IMR-90 (cell line): Measurements from ENCODE around the gene H6PD. TPM values are rescaled to one million over a fixed set of nuclear protein-coding genes. Genes with fewer than 3 reads are reported as not detected.

ENCODE experiments used
- ATAC-seq: fragments of 200-7000 bp; cut with Tn5 transposase; 2 replicates; pipeline ENCODE4 v1.9.1; 2020; ENCODE audit warnings: low read depth, mild to moderate bottlenecking, moderate library complexity
- BruUV-seq: library from RNA; stranded (reverse); fragments of 400-500 nt; replicated peaks from 2 replicates; lab custom pipeline; 2021; lab: Mats Ljungman, UMichigan
- CTCF ChIA-PET: fragments of 300-600 bp; formaldehyde crosslinking; extraction: SDS; loops from one replicate; lab custom pipeline; 2021; ENCODE audit warnings: antibody characterized with exemption; lab: Yijun Ruan, JAX
- POLR2A ChIA-PET: fragments of 300-600 bp; sonication (Branson Sonifier 250); formaldehyde crosslinking; loops from one replicate; lab custom pipeline; 2022; ENCODE audit warnings: antibody characterized with exemption; ENCODE audit not compliant: unreplicated experiment; lab: Charles Lee
- DNase-seq: peaks from one replicate; pipeline ENCODE4 v3.0.0; 2013
- H2AFZ ChIP-seq: replicated peaks from 2 replicates; pipeline ENCODE3; 2013; ENCODE audit warnings: low read length, mild to moderate bottlenecking; ENCODE audit not compliant: poor library complexity
- H2AK5ac ChIP-seq: 2 replicates; pipeline ENCODE4 v1.6.1; 2013; ENCODE audit warnings: low read depth, low read length, inconsistent platforms
- H2AK9ac ChIP-seq: replicated peaks from 2 replicates; pipeline ENCODE3; 2013; ENCODE audit warnings: mild to moderate bottlenecking, low read depth, low read length, moderate library complexity; ENCODE audit not compliant: poor library complexity
- H2BK120ac ChIP-seq: 2 replicates; pipeline ENCODE4 v1.6.1; 2013; ENCODE audit warnings: low read depth, low read length, inconsistent platforms
- H2BK15ac ChIP-seq: 3 replicates; pipeline ENCODE4 v1.6.1; 2013; ENCODE audit warnings: low read depth, low read length, inconsistent platforms
- H2BK20ac ChIP-seq: 2 replicates; pipeline ENCODE4 v1.6.1; 2013; ENCODE audit warnings: low read depth, mild to moderate bottlenecking, inconsistent platforms, low read length, moderate library complexity
- H2BK5ac ChIP-seq: 2 replicates; pipeline ENCODE4 v1.6.1; 2013; ENCODE audit warnings: mild to moderate bottlenecking, low read depth, low read length, inconsistent platforms; ENCODE audit not compliant: poor library complexity, severe bottlenecking
- H3K14ac ChIP-seq: replicated peaks from 2 replicates; pipeline ENCODE4 v1.6.1; 2013; ENCODE audit warnings: low read depth, low read length, inconsistent platforms
- H3K18ac ChIP-seq: 2 replicates; pipeline ENCODE4 v1.6.1; 2013; ENCODE audit warnings: low read depth, low read length, control low read depth
- H3K23ac ChIP-seq: 2 replicates; pipeline ENCODE4 v1.6.1; 2013; ENCODE audit warnings: low read depth, low read length, inconsistent platforms
- H3K27ac ChIP-seq: 2 replicates; pipeline ENCODE4 v1.5.1; 2013; ENCODE audit warnings: mild to moderate bottlenecking, control low read depth, low read length; ENCODE audit not compliant: insufficient read depth
- H3K27me3 ChIP-seq: 2 replicates; pipeline ENCODE4 v1.6.1; 2013; ENCODE audit warnings: low read length; ENCODE audit not compliant: control insufficient read depth, insufficient read depth
- H3K36me3 ChIP-seq: 2 replicates; pipeline ENCODE4 v1.6.1; 2013; ENCODE audit warnings: low read length, mixed read lengths; ENCODE audit not compliant: control insufficient read depth, insufficient read depth
- H3K4ac ChIP-seq: 2 replicates; pipeline ENCODE4 v1.6.1; 2013; ENCODE audit warnings: low read depth, low read length, inconsistent platforms
- H3K4me1 ChIP-seq: 2 replicates; pipeline ENCODE4 v1.6.1; 2013; ENCODE audit warnings: low read length, mixed read lengths; ENCODE audit not compliant: control insufficient read depth, insufficient read depth
- H3K4me2 ChIP-seq: 2 replicates; pipeline ENCODE4 v1.6.1; 2013; ENCODE audit warnings: low read depth, mild to moderate bottlenecking, control low read depth, low read length, moderate library complexity
- H3K4me3 ChIP-seq: 2 replicates; pipeline ENCODE4 v1.5.1; 2013; ENCODE audit warnings: low read depth, mild to moderate bottlenecking, control low read depth, low read length, moderate library complexity; ENCODE audit not compliant: insufficient read depth
- H3K56ac ChIP-seq: 2 replicates; pipeline ENCODE4 v1.6.1; 2013; ENCODE audit warnings: low read length, inconsistent platforms; ENCODE audit not compliant: insufficient read depth; ENCODE audit errors: extremely low read depth
- H3K79me1 ChIP-seq, 2 experiments: 2 replicates each; pipeline ENCODE4 v1.6.1; 2013; ENCODE audit warnings: low read length in 2 of 2, inconsistent platforms in 1 of 2, low read depth in 1 of 2
- H3K9ac ChIP-seq: 2 replicates; pipeline ENCODE4 v1.6.1; 2013; ENCODE audit warnings: low read depth, low read length, control low read depth
- H3K9me1 ChIP-seq: 2 replicates; pipeline ENCODE4 v1.6.1; 2013; ENCODE audit warnings: low read length, inconsistent platforms; ENCODE audit not compliant: insufficient read depth
- H3K9me3 ChIP-seq: 2 replicates; pipeline ENCODE4 v1.6.1; 2013; ENCODE audit warnings: low read length; ENCODE audit not compliant: control insufficient read depth, insufficient read depth
- H4K20me1 ChIP-seq: 2 replicates; pipeline ENCODE4 v1.6.1; 2013; ENCODE audit warnings: low read length, inconsistent platforms; ENCODE audit not compliant: insufficient read depth
- H4K5ac ChIP-seq: 2 replicates; pipeline ENCODE4 v1.6.1; 2013; ENCODE audit warnings: mild to moderate bottlenecking, low read depth, low read length, control low read depth
- H4K8ac ChIP-seq, 2 experiments: 2 replicates each; pipeline ENCODE4 v1.6.1; 2013; ENCODE audit warnings: low read depth in 2 of 2, low read length in 2 of 2, control low read depth in 1 of 2, inconsistent platforms in 1 of 2
- H4K91ac ChIP-seq: 2 replicates; pipeline ENCODE4 v1.6.1; 2013; ENCODE audit warnings: low read depth, low read length, inconsistent platforms; ENCODE audit not compliant: insufficient read depth
- BHLHE40 ChIP-seq: fragments of 150-350 bp; IDR thresholded peaks from 2 replicates; pipeline ENCODE4 v1.6.1; 2016; ENCODE audit warnings: mild to moderate bottlenecking, low read depth, low read length
- CEBPB ChIP-seq: IDR thresholded peaks from 2 replicates; pipeline ENCODE4 v1.6.1; 2012; ENCODE audit warnings: low read depth, low read length, improper control_type of control experiment
- CHD1 ChIP-seq: IDR thresholded peaks from 2 replicates; pipeline ENCODE4 v1.6.1; 2012; ENCODE audit warnings: low read depth, low read length, improper control_type of control experiment
- FOS ChIP-seq: fragments of 150-350 bp; IDR thresholded peaks from 2 replicates; pipeline ENCODE4 v1.6.1; 2016; ENCODE audit warnings: low read depth, low read length
- MAFK ChIP-seq: IDR thresholded peaks from 2 replicates; pipeline ENCODE4 v1.6.1; 2012; ENCODE audit warnings: low read depth, low read length, improper control_type of control experiment
- MAZ ChIP-seq: IDR thresholded peaks from 2 replicates; pipeline ENCODE4 v1.6.1; 2012; ENCODE audit warnings: low read depth, mild to moderate bottlenecking, low read length, improper control_type of control experiment, moderate library complexity, borderline replicate concordance
- MXI1 ChIP-seq: IDR thresholded peaks from 2 replicates; pipeline ENCODE4 v1.6.1; 2012; ENCODE audit warnings: low read depth, mild to moderate bottlenecking, low read length, moderate library complexity, borderline replicate concordance
- NFE2L2 ChIP-seq: fragments of 150-350 bp; IDR thresholded peaks from 2 replicates; pipeline ENCODE4 v1.6.1; 2016; ENCODE audit warnings: low read depth, mild to moderate bottlenecking, low read length
- RCOR1 ChIP-seq: IDR thresholded peaks from 2 replicates; pipeline ENCODE4 v1.6.1; 2012; ENCODE audit warnings: mild to moderate bottlenecking, low read length, improper control_type of control experiment; ENCODE audit not compliant: insufficient replicate concordance
- RFX5 ChIP-seq: IDR thresholded peaks from 2 replicates; pipeline ENCODE4 v1.8.0; 2012; ENCODE audit warnings: low read depth, mild to moderate bottlenecking, low read length, moderate library complexity
- SMC3 ChIP-seq: fragments of 150-350 bp; IDR thresholded peaks from 2 replicates; pipeline ENCODE4 v1.6.1; 2016; ENCODE audit warnings: low read depth, mild to moderate bottlenecking, antibody characterized with exemption, low read length, moderate library complexity
- WGBS, 2 experiments: methylation state at CpG; one replicate each; pipeline versions ENCODE4 v1.1.5 to v1.1.7; 2013; ENCODE audit warnings: missing lambda C conversion rate in 2 of 2; ENCODE audit not compliant: insufficient read length in 1 of 2; ENCODE audit errors: extremely low coverage in 2 of 2; 5-methylcytosine and 5-hydroxymethylcytosine counted together
- dilution Hi-C: fragments of 300-500 bp; cut with HindIII; formaldehyde crosslinking; loops from one replicate; pipeline ENCODE4 v1.14.3; 2018; ENCODE audit warnings: low sequenced_read_pairs; ENCODE audit not compliant: unreplicated experiment
- in situ Hi-C: fragments of 300-500 bp; cut with MboI; formaldehyde crosslinking; loops from 3 replicates; pipeline ENCODE4 v1.14.3; 2019; ENCODE audit warnings: low sequenced_read_pairs, inconsistent platforms, mixed read lengths
- intact Hi-C: fragments of 100-400 bp; cut with micrococcal nuclease; formaldehyde crosslinking; loops from 2 replicates; pipeline ENCODE4 v1.10.0; 2022
- polyA plus RNA-seq, 3 experiments: library from polyadenylated mRNA; depleted of rRNA; stranded (reverse); fragments of >200 nt; gene quantifications; 2 replicates each; pipeline ENCODE4 v1.2.3, GENCODE V29; 2012; ENCODE audit warnings: low replicate concordance in 1 of 3
- total RNA-seq: library from RNA; depleted of rRNA; stranded (reverse); fragments of >200 nt; gene quantifications from 2 replicates; pipeline ENCODE4 v1.2.3, GENCODE V29; 2012
- TF ChIP-seq, protein P1 (sequence below): conservative IDR thresholded peaks from 2 replicates; pipeline ENCODE4 v1.5.1; 2012; ENCODE audit warnings: mild to moderate bottlenecking, low read depth, low read length, improper control_type of control experiment
- TF ChIP-seq, protein P2 (sequence below): fragments of 150-350 bp; IDR thresholded peaks from 2 replicates; pipeline ENCODE4 v1.6.1; 2017; ENCODE audit warnings: mild to moderate bottlenecking, antibody characterized with exemption, low read length, low read depth
- TF ChIP-seq, protein P3 (sequence below): fragments of 150-350 bp; IDR thresholded peaks from 2 replicates; pipeline ENCODE4 v1.6.1; 2016; ENCODE audit warnings: low read depth, mild to moderate bottlenecking, low read length, moderate library complexity, borderline replicate concordance

The H6PD gene
- total and polyA plus RNA-seq, 2 of the 4 experiments (the other 2 are of a cell fraction), result 9.3 to 22.1 TPM

DNA sequence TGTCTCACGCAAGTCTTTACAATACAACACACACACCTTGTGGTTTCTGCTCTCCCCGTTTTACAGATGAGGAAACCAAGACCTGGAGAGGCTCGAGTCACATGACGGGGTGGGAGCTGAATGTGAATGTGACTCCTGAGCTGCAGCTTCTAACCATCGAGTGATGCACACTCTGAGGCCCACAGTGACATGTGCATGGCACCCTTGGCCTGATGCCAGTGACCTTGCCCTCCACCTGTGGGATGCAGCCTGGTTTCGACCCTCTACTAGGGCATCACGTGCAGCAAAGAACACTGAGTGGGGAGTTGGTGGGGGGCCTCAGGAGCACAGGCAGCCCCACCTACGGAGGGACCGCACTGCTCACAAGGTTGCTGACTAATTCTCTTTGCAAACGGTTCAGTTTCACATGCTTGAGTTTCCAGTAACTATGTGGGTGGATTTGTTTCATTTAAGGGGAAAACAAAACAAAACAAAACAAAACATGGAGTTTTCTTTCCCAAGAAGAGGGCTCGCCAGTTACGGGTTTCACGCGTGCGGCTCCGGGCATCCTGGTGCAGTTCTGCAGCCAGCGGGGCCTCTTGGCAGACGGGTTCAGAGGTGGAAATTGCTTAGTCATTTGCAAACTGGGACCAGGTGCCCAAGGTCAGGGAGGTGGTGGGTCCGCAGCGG lies 81.0 kb downstream of the H6PD start:
- ATAC-seq (peak; percentile 80), DNase-seq (peak; percentile 91)
- H3K4me1 ChIP-seq, result peaks cover 39% of the 10 kb centered on the region
- peak overlapping the region; percentile 18 for H2AK9ac ChIP-seq
- ChIA-PET POLR2A (no interaction called here), CTCF (no interaction called here)
- peak overlapping the region; percentile 81 for H3K4ac ChIP-seq
- H3K9me3 ChIP-seq, result no peaks in the 10 kb centered on the region
- peaks cover 59% of the 10 kb centered on the region for H3K9me1 ChIP-seq
- H4K20me1 ChIP-seq, result peaks cover 96% of the 10 kb centered on the region
- peak overlapping the region; percentile 30 for H3K27ac ChIP-seq
- H2BK15ac ChIP-seq, result peak overlapping the region; percentile 7; the same call in 1 of the 3 replicates
- peak overlapping the region; percentile 24 for H2AFZ ChIP-seq
- H3K23ac ChIP-seq, result peak overlapping the region; percentile 31
- peak overlapping the region; percentile 3 for H3K18ac ChIP-seq
- no peaks in the 10 kb centered on the region for H3K27me3 ChIP-seq
- H3K14ac ChIP-seq, result peak overlapping the region; percentile 46
- H2AK5ac ChIP-seq, result peak overlapping the region; percentile 76; the same call in 1 of the 2 replicates
- peak overlapping the region; percentile 3 for H4K5ac ChIP-seq
- in situ Hi-C loops (no loop called here), intact Hi-C loops (no loop called here), dilution Hi-C loops (no loop called here)
- peak overlapping the region in 1 of 2 experiments; percentile 29; a peak in 1 of 4 replicates for H4K8ac ChIP-seq
- no peak overlapping the region for H3K4me3 ChIP-seq
- H3K56ac ChIP-seq, result no peak overlapping the region
- no peak overlapping the region for H3K9ac ChIP-seq
- 61% methylated on average over 12 of the region's 20 CpGs; no CpG with 5 or more reads in 1 of the 2 experiments for WGBS, 2 experiments
- H2BK120ac ChIP-seq, result peak overlapping the region; percentile 82
- H3K4me2 ChIP-seq, result peak overlapping the region; percentile 34
- H3K36me3 ChIP-seq, result no peaks in the 10 kb centered on the region; the same call in 1 of the 2 replicates
- peaks cover 32 to 95% of the 10 kb centered on the region in 2 experiments for H3K79me1 ChIP-seq
- peak overlapping the region; percentile 57 for H2BK5ac ChIP-seq
- BruUV-seq, result no TSS peak
- H2BK20ac ChIP-seq, result peak overlapping the region; percentile 60; the same call in 1 of the 2 replicates
- peak overlapping the region; percentile 62; the same call in 1 of the 2 replicates for H4K91ac ChIP-seq
- no peak; the same call in none of the 2 replicates for TF ChIP-seq CEBPB
- TF ChIP-seq, protein P1, sequence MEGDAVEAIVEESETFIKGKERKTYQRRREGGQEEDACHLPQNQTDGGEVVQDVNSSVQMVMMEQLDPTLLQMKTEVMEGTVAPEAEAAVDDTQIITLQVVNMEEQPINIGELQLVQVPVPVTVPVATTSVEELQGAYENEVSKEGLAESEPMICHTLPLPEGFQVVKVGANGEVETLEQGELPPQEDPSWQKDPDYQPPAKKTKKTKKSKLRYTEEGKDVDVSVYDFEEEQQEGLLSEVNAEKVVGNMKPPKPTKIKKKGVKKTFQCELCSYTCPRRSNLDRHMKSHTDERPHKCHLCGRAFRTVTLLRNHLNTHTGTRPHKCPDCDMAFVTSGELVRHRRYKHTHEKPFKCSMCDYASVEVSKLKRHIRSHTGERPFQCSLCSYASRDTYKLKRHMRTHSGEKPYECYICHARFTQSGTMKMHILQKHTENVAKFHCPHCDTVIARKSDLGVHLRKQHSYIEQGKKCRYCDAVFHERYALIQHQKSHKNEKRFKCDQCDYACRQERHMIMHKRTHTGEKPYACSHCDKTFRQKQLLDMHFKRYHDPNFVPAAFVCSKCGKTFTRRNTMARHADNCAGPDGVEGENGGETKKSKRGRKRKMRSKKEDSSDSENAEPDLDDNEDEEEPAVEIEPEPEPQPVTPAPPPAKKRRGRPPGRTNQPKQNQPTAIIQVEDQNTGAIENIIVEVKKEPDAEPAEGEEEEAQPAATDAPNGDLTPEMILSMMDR, result no peak
- TF ChIP-seq FOS, result no peak; the same call in 1 of the 2 replicates
- TF ChIP-seq, protein P2, sequence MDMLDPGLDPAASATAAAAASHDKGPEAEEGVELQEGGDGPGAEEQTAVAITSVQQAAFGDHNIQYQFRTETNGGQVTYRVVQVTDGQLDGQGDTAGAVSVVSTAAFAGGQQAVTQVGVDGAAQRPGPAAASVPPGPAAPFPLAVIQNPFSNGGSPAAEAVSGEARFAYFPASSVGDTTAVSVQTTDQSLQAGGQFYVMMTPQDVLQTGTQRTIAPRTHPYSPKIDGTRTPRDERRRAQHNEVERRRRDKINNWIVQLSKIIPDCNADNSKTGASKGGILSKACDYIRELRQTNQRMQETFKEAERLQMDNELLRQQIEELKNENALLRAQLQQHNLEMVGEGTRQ, result peak; percentile 80
- TF ChIP-seq CHD1, result no peak
- no peak for TF ChIP-seq MXI1
- peak; percentile 90 for TF ChIP-seq BHLHE40
- peak; percentile 60 for TF ChIP-seq RCOR1
- TF ChIP-seq MAZ, result peak; percentile 84
- peak; percentile 68 for TF ChIP-seq NFE2L2
- TF ChIP-seq RFX5, result no peak
- peak; percentile 20; the same call in 1 of the 2 replicates for TF ChIP-seq MAFK
- TF ChIP-seq, protein P3, sequence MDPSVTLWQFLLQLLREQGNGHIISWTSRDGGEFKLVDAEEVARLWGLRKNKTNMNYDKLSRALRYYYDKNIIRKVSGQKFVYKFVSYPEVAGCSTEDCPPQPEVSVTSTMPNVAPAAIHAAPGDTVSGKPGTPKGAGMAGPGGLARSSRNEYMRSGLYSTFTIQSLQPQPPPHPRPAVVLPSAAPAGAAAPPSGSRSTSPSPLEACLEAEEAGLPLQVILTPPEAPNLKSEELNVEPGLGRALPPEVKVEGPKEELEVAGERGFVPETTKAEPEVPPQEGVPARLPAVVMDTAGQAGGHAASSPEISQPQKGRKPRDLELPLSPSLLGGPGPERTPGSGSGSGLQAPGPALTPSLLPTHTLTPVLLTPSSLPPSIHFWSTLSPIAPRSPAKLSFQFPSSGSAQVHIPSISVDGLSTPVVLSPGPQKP, result no peak
- no peak for TF ChIP-seq SMC3
